NCI-H2029 (cell line): Measurements from ENCODE around the gene ART5.
"Not testable (repeated sequence)": the region's sequence is repeated elsewhere in the genome, so short reads cannot be mapped to it uniquely, and the experiment has no call there.

Experiments
- DNase-seq: peaks from one replicate; lab custom pipeline; 2025; lab: John Stamatoyannopoulos, UW

ART5 gene

GRCh38 chr11:3657331-3657730 lies 15.5 kb upstream of the ART5 start:
- DNase-seq: not testable (repeated sequence)

- no peak for DNase-seq
Measured at GRCh38 chr11:3655547-3655946, 13.8 kb upstream of the ART5 start.

DNA sequence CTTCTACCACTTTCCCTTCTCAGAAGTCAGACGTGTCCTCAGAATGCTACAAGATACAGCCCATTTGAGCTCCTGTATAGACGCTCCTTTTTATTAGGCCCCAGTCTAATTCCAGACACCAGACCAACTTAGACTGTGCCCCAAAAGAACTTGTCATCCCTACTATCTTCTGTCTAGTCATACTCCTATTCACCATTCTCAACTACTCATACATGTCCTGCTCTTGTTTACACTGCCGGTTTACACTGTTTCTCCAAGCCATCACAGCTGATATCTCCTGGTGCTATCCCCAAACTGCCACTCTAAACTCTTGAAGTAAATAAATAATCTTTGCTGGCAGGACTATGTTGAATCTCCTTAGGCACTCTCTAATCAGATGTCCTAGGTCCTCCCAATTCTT lies 10.7 kb upstream of the ART5 start:
- not testable (repeated sequence) for DNase-seq

GRCh38 chr11:3649374-3649773 lies 7.6 kb upstream of the ART5 start:
- DNase-seq: not testable (repeated sequence)

- not testable (repeated sequence) for DNase-seq
Measured at GRCh38 chr11:3648843-3649242, 7.1 kb upstream of the ART5 start.

GRCh38 chr11:3645552-3645951 lies 3.8 kb upstream of the ART5 start:
- no peak for DNase-seq

DNA sequence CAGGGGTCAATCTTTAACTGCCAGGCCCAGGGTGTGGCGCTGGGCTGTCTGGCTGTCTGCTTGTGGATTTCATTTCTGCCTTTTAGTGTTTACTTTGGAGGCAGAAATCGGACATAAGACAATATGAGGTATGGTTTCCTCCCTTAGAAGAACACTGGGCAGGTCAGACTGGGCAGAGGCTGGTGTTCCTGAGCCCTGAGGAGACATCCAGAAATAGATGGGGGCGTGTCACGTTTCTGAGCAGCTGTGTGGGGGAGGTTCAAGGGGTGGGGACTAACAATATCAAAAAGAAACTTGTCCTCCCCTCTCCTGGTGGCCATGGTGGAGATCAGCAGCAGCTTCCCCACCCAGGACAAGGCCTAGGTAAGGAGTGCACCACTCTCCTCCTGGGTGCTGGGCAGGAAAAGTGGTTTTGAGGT lies 3.0 kb upstream of the ART5 start, which contains the start of gene ART1:
ART1 (plus strand) TSS at position 312 of the 419 bp plus-strand sequence. CDS start 14,086 bp downstream, outside the sequence.
- DNase-seq: no peak

DNA sequence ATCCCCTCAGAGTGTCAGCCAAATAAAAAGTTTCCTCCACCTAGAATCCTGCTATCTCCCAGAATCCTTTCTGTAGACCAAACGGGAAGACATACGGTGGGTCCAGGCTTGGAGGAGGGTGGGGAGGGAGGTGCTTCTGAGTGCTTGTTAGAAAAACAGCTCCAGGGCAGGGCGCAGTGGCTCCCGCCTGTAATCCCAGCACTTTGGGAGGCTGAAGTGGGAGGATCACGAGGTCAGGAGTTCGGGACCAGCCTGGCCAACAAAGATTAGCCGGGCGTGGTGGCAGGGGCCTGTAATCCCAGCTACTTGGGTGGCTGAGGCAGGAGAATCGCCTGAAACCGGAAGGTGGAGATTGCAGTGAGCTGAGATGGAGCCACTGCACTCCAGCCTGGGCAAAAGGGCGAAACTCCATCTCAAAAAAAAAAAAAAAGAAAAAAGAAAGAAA lies 1.3 kb upstream of the ART5 start:
- not testable (repeated sequence) for DNase-seq

GRCh38 chr11:3642071-3642951 lies 519 bp upstream of the ART5 start:
- peak; percentile 53 for DNase-seq

- no peak for DNase-seq
Measured at GRCh38 chr11:3641191-3641590, 601 bp downstream of the ART5 start.

DNA sequence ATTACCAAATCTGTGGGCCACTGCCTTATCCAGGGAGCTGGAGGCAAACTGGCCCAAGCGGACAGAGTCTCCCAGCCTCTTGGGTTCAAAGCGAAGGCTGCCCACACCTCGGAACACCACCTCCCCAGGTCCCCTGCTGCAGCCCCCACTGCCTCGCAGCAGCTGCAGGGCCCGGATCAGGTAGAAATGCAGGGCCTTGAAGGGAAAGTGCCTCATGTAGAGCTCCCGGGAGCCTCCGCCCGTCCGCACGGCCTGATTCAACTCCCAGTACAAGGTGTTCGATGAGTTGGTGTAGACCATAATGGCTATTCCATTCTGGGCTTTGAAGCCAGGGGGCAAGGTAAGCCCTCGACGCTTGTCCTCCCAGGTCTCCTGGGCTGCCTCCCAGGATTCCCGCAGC lies 2.0 kb downstream of the ART5 start:
- DNase-seq: no peak

DNA sequence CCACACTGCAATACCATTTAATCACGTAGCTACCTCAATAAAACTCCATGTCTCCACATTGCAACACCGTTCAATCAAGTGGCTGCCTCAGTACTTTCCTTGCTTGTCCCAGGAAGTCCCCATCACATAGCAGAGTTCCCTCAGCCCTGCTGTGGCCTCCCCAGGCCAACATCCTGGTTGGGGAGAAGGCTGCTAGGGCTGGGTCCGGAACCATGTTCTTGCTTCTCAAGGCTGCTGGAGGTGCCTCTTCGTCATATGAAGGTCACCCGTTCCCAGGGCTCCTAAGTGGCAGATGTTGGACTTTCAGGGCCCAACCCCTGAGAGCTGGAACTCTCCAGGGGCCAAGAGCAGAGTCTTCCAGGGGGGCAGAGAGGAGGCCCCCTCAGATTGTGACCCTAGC lies 3.3 kb downstream of the ART5 start:
- no peak for DNase-seq

DNA sequence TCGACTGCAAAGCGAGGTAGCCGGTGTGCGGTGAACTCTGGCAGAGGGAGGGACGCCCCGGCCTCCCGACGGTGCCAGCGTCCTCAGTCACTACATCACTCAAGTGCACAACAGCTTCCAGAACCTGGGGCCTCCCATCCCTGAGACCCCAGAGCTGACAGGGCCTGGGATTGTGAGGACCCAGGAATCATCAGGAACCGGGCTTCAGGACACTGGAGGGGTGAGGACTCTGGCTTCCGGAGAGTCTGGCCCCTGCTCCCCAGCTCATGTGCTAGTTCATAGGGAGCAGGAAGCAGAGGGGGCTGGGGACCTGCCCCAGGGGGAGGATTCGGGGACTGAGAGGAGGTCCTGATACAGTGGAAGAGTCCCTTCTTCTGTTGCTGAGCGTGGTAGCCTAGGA lies 4.6 kb downstream of the ART5 start:
- DNase-seq: no peak

DNA sequence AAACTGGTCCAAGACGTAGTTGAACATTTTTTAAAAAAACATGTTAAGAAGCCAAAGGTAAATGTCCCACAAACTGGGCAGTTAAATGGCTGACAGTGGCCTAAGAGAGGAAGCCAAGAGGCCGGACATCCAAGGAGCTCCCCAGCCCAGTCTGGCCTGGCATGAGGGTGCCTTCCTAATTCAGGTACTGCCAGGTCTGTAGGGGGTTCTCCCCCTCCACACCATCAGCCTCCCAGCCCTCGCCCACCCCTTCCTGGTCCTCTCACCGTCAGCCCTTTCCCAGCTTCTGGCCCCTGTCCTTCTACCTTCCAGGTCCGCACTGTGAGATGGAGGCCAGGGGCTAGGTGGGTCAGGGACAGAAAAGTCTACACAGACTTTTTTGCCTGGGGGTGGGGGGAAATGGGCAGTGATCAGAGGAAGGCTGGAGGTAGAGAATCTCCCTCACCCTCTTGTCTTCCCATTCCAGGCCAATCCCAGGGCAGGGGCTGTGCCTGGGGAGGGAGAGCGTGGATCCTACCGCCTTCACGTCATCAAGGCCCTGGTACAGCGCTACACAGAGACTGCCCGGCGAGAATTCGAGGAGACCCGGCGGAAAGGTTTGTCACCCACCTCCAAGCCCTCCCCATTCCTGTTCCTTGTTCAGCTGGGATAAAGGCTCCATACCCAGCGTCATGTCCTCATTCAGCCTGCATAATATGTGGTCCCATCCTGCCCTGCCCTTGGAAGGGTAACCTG lies 6.0 kb downstream of the ART5 start:
- no peak for DNase-seq

DNA sequence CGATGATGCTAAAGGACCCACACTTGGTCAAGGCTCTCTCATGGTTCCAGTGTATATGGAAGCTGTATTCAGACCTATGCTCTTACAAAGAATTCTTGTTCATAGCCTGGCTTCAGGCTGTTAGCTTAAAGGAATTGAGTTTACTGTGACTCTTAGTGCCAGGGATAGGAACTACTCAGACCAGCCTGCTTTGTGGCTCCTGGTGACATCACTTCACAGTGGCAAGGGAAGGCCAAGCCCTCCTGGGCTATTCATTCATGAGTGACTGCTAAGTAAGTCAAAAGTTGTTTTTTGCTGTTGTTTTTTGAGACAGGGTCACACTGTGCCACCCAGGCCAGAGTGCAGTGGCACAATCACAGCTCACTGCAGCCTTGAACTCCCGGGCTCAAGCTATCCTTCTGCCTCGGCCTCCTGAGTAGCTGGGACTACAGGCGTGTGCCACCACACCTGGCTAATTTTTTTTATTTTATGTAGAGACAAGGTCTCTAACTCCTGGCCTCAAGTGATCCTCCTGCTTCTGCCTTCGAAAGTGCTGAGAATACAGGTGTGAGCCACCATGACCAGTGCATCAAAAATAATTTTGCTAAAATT lies 9.6 kb downstream of the ART5 start:
- no peak for DNase-seq

- no peak for DNase-seq
Measured at GRCh38 chr11:3631331-3631730, 10.5 kb downstream of the ART5 start.

GRCh38 chr11:3627291-3627690 lies 14.5 kb downstream of the ART5 start:
- DNase-seq: no peak

DNA sequence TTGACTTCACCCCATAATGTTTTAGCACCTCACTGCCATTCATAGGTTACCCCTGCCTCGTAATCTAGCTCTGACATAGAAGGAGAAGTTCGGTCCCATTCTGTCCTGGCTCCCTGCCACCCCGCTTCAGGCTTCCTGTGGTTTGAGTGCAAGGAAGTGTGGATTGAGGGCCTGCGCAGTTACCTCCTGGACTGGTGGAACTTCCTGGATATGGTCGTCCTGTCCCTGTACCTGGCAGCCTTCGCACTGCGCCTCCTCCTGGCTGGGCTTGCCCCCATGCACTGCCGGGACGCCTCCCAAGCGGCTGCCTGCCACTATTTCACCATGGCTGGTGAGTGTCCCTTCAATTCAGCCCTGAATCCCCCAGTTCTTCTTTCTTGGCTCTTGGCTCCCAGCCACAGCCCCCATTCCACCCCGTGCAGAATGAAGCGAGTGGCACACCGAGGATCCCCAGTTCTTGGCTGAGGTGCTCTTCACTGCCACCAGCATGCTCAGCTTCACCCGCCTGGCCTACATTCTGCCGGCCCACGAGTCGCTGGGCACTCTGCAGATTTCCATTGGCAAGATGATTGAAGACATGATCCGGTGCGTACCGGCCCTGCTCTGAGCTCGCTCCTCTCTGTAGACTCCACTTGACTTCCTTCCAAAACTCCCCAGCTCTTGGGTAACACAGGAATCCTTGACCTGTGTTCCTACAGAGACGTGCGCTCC lies 15.4 kb downstream of the ART5 start:
- no peak for DNase-seq

DNA sequence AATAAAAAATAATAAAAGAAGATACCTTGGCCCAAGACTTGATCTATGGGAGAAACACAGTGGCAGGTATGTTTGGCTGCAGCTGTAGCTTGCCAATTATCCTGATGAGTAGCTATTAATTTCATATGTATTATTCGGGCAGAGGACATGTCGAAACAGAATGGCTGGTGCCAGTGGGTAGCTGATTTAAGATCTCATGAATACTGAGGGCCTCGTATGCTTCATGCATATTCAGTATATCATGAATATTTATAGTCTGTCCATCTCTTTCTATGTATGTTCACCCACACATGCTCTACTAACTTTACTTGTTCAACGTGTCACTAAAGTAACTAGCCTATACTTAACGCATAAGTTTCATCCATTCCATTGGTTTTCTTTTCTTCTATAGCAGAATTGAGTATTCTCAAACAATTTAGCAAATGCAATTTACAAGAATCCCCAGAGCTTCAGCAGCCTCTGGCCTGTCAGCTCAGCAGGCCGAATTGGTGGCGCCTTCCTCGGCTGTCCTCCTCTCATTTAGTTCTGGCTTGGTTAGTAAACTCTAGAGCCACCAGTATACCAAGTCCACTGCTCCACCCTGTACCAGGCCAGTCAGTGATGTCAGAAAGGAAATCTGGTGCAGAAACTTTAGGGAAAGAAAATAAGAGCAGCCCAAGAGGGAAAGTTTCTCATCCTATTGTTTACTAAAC lies 17.9 kb downstream of the ART5 start:
- DNase-seq: no peak

DNA sequence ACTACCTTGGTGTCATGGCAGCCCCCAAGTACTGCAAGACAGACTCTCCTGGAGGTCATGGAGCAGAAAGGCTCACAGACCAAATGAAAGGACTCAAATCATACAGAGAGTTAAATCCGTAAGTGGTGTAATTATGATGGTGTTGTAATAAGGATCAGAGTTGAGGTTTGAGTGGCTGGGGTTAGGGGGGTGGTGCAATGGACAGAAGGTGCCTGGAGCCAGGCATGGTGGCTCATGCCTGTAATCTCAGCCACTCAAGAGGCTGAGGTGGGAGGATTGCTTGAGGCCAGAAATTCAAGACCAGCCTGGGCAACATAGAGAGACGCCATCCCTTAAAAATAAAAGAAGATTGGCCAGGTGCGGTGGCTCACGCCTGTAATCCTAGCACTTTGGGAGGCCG lies 18.7 kb downstream of the ART5 start:
- DNase-seq: no peak

GRCh38 chr11:3622521-3622920 lies 19.3 kb downstream of the ART5 start:
- DNase-seq: no peak
